Adrenal gland (tissue), 12 donors: ENCODE measurements around the gene PNN. TPM values are rescaled to one million over a fixed set of nuclear protein-coding genes. Genes with fewer than 3 reads are reported as not detected.

Experiments used
- DNase-seq, 7 donors: peaks; one replicate each; pipeline ENCODE4 v3.0.0-alpha.2; 2019 to 2020
- H3K27ac ChIP-seq, 5 donors: fragments of 200-600 bp; sonication (generic) in 4 of 5; 1 replicate in 3 of 5; 2 replicates in 2 of 5; pipeline versions ENCODE4 v1.5.1 to v1.8.0; 2016 to 2020; ENCODE audit warnings: mild to moderate bottlenecking in 1 of 5
- H3K27me3 ChIP-seq: fragments of 200-600 bp; 2 replicates; pipeline ENCODE4 v1.8.0; 2021
- H3K36me3 ChIP-seq, 2 donors: fragments of 200-600 bp; replicated peaks in 1 of 2; 1 replicate in 1 of 2; 2 replicates in 1 of 2; pipeline versions ENCODE4 v1.5.1 to v1.8.0; 2018 to 2022
- H3K4me1 ChIP-seq, 2 donors: fragments of 200-600 bp; replicated peaks in 1 of 2; 1 replicate in 1 of 2; 2 replicates in 1 of 2; pipeline versions ENCODE4 v1.5.1 to v1.8.0; 2018 to 2021
- H3K4me3 ChIP-seq, 4 donors: fragments of 200-600 bp; sonication (generic) in 3 of 4; one replicate each; pipeline ENCODE4 v1.5.1; 2016 to 2018
- H3K9me3 ChIP-seq, 3 donors: fragments of 200-600 bp; sonication (generic) in 1 of 3; replicated peaks in 1 of 3; 1 replicate in 2 of 3; 2 replicates in 1 of 3; pipeline versions ENCODE4 v1.5.1 to v1.8.0; 2016 to 2021
- POLR2A ChIP-seq, 2 donors: fragments of 450-650 bp; IDR thresholded peaks; one replicate each; pipeline ENCODE4 v1.6.1; 2017; ENCODE audit warnings: antibody characterized with exemption in 2 of 2, mild to moderate bottlenecking in 2 of 2, moderate library complexity in 1 of 2
- WGBS, 4 donors: extraction: QIAGEN DNeasy Blood & Tissue Kit in 2 of 4; methylation state at CpG; one replicate each; pipeline versions ENCODE4 v1.1.5 to v1.1.7; 2013 to 2017; 5-methylcytosine and 5-hydroxymethylcytosine counted together
- intact Hi-C, 2 donors: fragments of 100-400 bp; cut with DNase I; formaldehyde crosslinking; loops; one replicate each; pipeline versions ENCODE4 v1.14.1 to v1.15.0; 2022 to 2023
- polyA plus RNA-seq, 3 donors: library from polyadenylated mRNA; stranded (reverse); fragments of 200-250 nt in 2 of 3; fragments of 350-450 nt in 1 of 3; fragmentation: Illumina TruSeq in 1 of 3; extraction: RNeasy Lipid Tissue Mini Kit (QIAGEN cat#74804) in 1 of 3; gene quantifications; one replicate each; pipeline ENCODE4 v1.2.3, GENCODE V29; 2013 to 2014
- total RNA-seq, 9 donors: library from RNA; depleted of rRNA in 4 of 9; stranded (reverse); fragments of >200 nt in 4 of 9; fragments of 120-200 nt in 1 of 9; fragmentation: NEBNext Ultra II Directional in 1 of 9; extraction: Animal tissue kit (Norgen Biotek cat#: 25700) in 1 of 9; gene quantifications; one replicate each; pipeline versions ENCODE4 v1.1.0 to v1.2.4, GENCODE V29; 2013 to 2023
- TF ChIP-seq, protein P1 (sequence below), 6 experiments: fragments of 450-650 bp in 4 of 6; fragments of 200-600 bp in 2 of 6; sonication (generic) in 1 of 6; IDR thresholded peaks; 1 replicate in 5 of 6; 2 replicates in 1 of 6; pipeline versions ENCODE4 v1.5.1 to v1.8.0; 2016 to 2021; ENCODE audit warnings: antibody characterized with exemption in 6 of 6, mild to moderate bottlenecking in 2 of 6, moderate library complexity in 1 of 6
- donor health status: healthy with polysubstance abuse.
- donor health status: Bipolar disorder and iron deficiency.
- donor health status: DM: yes; HTN: yes; CAD: no.
- donor health status: DM: no; HTN: no; CAD: no.
- donor health status: DM: no; HTN: no; CAD: no.
- donor health status: DM: yes; HTN: yes; CAD: no.

Gene PNN
- total and polyA plus RNA-seq, 12 donors = 11.3 to 86.0 (median 41.5) TPM

DNA sequence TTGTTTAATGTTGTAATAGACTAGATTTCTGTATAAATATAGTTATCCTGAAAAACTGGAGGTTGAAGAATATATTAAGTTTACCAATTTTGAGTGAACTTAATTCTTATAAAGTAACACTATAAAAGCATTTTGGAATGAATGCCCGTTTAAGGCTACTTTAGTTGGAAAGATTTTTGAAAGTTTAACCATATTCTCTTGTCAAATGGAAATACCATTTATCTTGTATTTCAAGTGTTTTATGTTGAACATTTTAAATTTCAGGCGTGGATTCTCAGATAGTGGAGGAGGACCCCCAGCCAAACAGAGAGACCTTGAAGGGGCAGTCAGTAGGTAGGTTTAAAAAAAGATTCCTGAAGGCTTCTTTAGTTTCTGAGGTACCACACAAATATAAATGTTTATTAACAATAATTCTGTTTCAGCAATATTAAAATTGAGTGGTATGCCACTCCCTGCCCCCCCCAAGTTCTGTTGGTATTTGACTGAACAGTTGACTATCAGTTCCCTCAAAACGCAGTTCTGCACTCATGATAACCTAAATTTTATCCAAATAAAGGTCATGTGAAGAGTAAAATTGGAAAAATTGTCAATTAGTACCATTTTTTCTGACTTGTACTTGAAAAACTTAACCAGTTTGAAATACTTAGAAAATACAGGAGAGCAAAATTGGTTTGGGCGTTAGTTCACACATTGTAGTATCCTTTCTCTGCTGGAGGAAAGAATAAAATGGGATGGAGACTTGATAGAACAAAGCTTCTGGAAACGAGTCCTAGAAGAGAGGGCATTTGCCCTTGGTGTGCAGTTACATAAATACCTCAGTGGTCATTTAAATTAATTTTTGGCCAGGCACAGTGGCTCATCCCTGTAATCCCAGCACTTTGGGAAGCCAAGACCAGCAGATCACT lies 1.5 kb downstream of the PNN start:
- Histone ChIP-seq H3K9me3 (no peaks in the 10 kb centered on the region), H3K36me3 (peaks cover 0 to 53% of the 10 kb centered on the region in 2 donors), H3K27ac (peak overlapping the region in 2 of 5 donors; percentile 96 to 97), H3K4me3 (peak overlapping the region in 1 of 4 donors; percentile 82), H3K4me1 (peaks cover 6 to 20% of the 10 kb centered on the region in 2 donors), H3K27me3 (no peaks in the 10 kb centered on the region)
- no peak for TF ChIP-seq POLR2A (IDR thresholded peaks at IDR 0.05)
- TF ChIP-seq, protein P1, sequence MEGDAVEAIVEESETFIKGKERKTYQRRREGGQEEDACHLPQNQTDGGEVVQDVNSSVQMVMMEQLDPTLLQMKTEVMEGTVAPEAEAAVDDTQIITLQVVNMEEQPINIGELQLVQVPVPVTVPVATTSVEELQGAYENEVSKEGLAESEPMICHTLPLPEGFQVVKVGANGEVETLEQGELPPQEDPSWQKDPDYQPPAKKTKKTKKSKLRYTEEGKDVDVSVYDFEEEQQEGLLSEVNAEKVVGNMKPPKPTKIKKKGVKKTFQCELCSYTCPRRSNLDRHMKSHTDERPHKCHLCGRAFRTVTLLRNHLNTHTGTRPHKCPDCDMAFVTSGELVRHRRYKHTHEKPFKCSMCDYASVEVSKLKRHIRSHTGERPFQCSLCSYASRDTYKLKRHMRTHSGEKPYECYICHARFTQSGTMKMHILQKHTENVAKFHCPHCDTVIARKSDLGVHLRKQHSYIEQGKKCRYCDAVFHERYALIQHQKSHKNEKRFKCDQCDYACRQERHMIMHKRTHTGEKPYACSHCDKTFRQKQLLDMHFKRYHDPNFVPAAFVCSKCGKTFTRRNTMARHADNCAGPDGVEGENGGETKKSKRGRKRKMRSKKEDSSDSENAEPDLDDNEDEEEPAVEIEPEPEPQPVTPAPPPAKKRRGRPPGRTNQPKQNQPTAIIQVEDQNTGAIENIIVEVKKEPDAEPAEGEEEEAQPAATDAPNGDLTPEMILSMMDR (IDR thresholded peaks at IDR 0.05) = no peak
- 61 to 71% (median 69%) methylated on average over 5 of the region's 5 CpGs for WGBS, 4 donors
- DNase-seq = no peak
- intact Hi-C loops = loop anchor here in 1 of 2 donors (10.0 kb wide), 1 partner anchor 258 kb away; the partner anchor contains the start of gene FBXO33

DNA sequence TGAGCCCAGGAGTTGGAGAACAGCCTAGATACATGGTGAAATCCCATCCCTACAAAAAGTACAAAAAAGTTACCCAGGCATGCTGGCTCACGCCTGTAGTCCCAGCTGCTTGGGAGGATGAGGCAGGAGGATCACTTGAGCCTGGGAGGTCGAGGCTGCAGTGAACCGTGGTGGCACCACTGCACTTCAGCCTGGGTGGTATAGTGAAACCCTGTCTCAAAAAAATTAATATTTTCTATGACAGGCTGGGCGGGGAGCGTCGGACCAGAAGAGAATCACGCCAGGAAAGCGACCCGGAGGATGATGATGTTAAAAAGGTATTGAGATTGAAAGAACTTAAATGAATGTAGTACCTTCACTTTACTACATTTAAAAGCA lies 2.1 kb downstream of the PNN start:
- TF ChIP-seq POLR2A (IDR thresholded peaks at IDR 0.05) = no peak
- TF ChIP-seq, protein P1 (IDR thresholded peaks at IDR 0.05) = no peak
- no peak overlapping the region for H3K4me3 ChIP-seq
- WGBS, 4 donors = 88 to 96% (median 92%) methylated on average over 9 of the region's 9 CpGs
- peaks cover 6 to 20% of the 10 kb centered on the region in 2 donors for H3K4me1 ChIP-seq
- intact Hi-C loops = loop anchor here in 1 of 2 donors (10.0 kb wide), 1 partner anchor 258 kb away; the partner anchor contains the start of gene FBXO33
- no peaks in the 10 kb centered on the region for H3K27me3 ChIP-seq
- no peaks in the 10 kb centered on the region for H3K9me3 ChIP-seq
- no peak overlapping the region for H3K27ac ChIP-seq
- H3K36me3 ChIP-seq = peaks cover 0 to 59% of the 10 kb centered on the region in 2 donors
- no peak for DNase-seq

DNA sequence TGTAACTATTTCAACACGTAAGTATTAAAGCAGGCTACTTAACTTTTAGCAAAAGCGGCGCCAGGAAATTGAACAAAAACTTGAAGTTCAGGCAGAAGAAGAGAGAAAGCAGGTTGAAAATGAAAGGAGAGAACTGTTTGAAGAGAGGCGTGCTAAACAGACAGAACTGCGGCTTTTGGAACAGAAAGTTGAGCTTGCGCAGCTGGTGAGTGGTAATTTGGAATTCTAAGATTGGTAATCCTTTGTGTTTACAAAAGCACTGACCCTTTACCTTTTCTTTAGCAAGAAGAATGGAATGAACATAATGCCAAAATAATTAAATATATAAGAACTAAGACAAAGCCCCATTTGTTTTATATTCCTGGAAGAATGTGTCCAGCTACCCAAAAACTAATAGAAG lies 4.0 kb downstream of the PNN start:
- H3K9me3 ChIP-seq = no peaks in the 10 kb centered on the region
- DNase-seq = no peak
- H3K4me1 ChIP-seq = peaks cover 6 to 20% of the 10 kb centered on the region in 2 donors
- WGBS, 4 donors = 95 to 97% (median 96%) methylated on average over 6 of the region's 6 CpGs
- no peaks in the 10 kb centered on the region for H3K27me3 ChIP-seq
- no peak for TF ChIP-seq POLR2A (IDR thresholded peaks at IDR 0.05)
- TF ChIP-seq, protein P1 (IDR thresholded peaks at IDR 0.05) = no peak
- H3K4me3 ChIP-seq = no peak overlapping the region
- H3K27ac ChIP-seq = no peak overlapping the region
- H3K36me3 ChIP-seq = peaks cover 0 to 70% of the 10 kb centered on the region in 2 donors
- intact Hi-C loops = loop anchor here in 1 of 2 donors (10.0 kb wide), 1 partner anchor 256 kb away; the partner anchor contains the start of gene FBXO33

DNA sequence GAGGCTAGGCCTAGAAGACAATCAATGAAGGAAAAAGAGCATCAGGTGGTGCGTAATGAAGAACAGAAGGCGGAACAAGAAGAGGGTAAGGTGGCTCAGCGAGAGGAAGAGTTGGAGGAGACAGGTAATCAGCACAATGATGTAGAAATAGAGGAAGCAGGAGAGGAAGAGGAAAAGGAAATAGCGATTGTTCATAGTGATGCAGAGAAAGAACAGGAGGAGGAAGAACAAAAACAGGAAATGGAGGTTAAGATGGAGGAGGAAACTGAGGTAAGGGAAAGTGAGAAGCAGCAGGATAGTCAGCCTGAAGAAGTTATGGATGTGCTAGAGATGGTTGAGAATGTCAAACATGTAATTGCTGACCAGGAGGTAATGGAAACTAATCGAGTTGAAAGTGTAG lies 5.5 kb downstream of the PNN start:
- peaks cover 0 to 76% of the 10 kb centered on the region in 2 donors for H3K36me3 ChIP-seq
- no peak overlapping the region for H3K4me3 ChIP-seq
- peaks cover 6 to 20% of the 10 kb centered on the region in 2 donors for H3K4me1 ChIP-seq
- H3K9me3 ChIP-seq = no peaks in the 10 kb centered on the region
- no peak for DNase-seq
- TF ChIP-seq, protein P1 (IDR thresholded peaks at IDR 0.05) = no peak
- TF ChIP-seq POLR2A (IDR thresholded peaks at IDR 0.05) = no peak
- intact Hi-C loops = loop anchor here in 1 of 2 donors (10.0 kb wide), 1 partner anchor 84 kb away; no protein-coding TSS in a partner anchor
- 85 to 92% (median 90%) methylated on average over 5 of the region's 5 CpGs for WGBS, 4 donors
- no peak overlapping the region for H3K27ac ChIP-seq
- H3K27me3 ChIP-seq = no peaks in the 10 kb centered on the region
